Parathyroid adenoma (tissue), 2 donors: ENCODE results near the gene COMT.

Experiments used
- H2AFZ ChIP-seq: fragments of 300-600 bp; sonication (generic); one replicate; pipeline ENCODE4 v1.7.0; 2017; ENCODE audit warnings: antibody characterized with exemption, mild to moderate bottlenecking
- H3K27ac ChIP-seq: fragments of 300-600 bp; sonication (generic); one replicate; pipeline ENCODE4 v1.7.0; 2017
- H3K27me3 ChIP-seq: fragments of 300-600 bp; sonication (generic); one replicate; pipeline ENCODE4 v1.7.0; 2017; ENCODE audit warnings: low read length; ENCODE audit not compliant: control insufficient read depth, insufficient read depth
- H3K36me3 ChIP-seq: fragments of 300-600 bp; sonication (generic); one replicate; pipeline ENCODE4 v1.7.0; 2017; ENCODE audit warnings: low read length; ENCODE audit not compliant: control insufficient read depth, insufficient read depth
- H3K4me1 ChIP-seq: fragments of 300-600 bp; sonication (generic); one replicate; pipeline ENCODE4 v1.7.0; 2017; ENCODE audit warnings: control low read depth
- H3K4me2 ChIP-seq: fragments of 300-600 bp; sonication (generic); one replicate; pipeline ENCODE4 v1.7.0; 2017; ENCODE audit warnings: low read length
- H3K4me3 ChIP-seq: fragments of 300-600 bp; sonication (generic); one replicate; pipeline ENCODE4 v1.7.0; 2017; ENCODE audit warnings: low read depth, low read length
- H3K79me2 ChIP-seq: fragments of 300-600 bp; sonication (generic); one replicate; pipeline ENCODE4 v1.7.0; 2017; ENCODE audit warnings: control low read depth
- H3K9ac ChIP-seq: fragments of 300-600 bp; sonication (generic); one replicate; pipeline ENCODE4 v1.7.0; 2017; ENCODE audit warnings: mild to moderate bottlenecking
- H3K9me3 ChIP-seq: fragments of 300-600 bp; sonication (generic); one replicate; pipeline ENCODE4 v1.7.0; 2017; ENCODE audit warnings: low read length; ENCODE audit not compliant: control insufficient read depth
- TF ChIP-seq, protein P1 (sequence below): fragments of 300-600 bp; sonication (generic); IDR thresholded peaks from one replicate; pipeline ENCODE4 v1.7.0; 2017; ENCODE audit warnings: antibody characterized with exemption, mild to moderate bottlenecking
- donor health status: primary hyperparathyroidism.

The COMT gene

DNA sequence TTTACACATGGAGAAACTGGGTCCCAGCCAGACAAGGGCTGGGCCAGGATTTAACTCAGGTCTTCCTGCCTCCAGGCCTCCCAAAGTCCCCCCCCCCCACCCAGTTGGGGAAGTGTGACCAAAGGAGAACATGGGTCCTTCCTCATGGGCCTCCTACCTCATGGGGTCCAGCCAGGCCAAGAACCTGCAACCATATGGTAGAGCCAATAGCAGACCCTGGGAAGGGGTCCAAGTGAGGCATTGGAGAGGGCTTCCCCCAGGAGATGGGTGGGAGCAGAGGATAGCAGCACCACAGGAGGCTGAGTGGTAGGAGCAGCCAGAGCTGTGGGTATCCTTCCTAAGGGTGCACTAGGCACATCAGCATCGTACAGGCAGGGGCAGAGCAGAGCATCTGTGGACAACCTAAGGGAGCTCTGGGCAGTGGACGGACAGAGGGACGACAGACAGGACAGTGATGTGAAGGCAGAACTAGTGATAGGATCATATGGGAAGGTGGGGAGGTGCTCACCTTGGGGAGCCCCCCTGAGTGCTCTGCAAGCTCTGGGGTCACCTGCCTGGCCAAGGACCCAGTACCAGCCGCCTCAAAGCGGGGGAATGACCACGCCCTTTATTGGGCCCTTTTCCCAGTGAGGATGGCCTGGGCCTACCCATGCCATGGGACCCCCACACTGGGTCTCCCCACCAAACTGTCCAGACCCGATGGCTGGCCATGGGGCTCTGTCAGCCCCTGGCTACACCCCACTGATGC is 70.6 kb downstream of the COMT start:
- Histone ChIP-seq H3K79me2 (peaks cover 3% of the 10 kb centered on the region), H3K27ac (no peak overlapping the region), H3K4me3 (no peak overlapping the region), H3K36me3 (no peaks in the 10 kb centered on the region), H3K4me2 (no peak overlapping the region), H3K9me3 (no peaks in the 10 kb centered on the region), H3K4me1 (peaks cover 16% of the 10 kb centered on the region), H2AFZ (no peak overlapping the region), H3K9ac (no peak overlapping the region), H3K27me3 (no peaks in the 10 kb centered on the region)
- TF ChIP-seq, protein P1, sequence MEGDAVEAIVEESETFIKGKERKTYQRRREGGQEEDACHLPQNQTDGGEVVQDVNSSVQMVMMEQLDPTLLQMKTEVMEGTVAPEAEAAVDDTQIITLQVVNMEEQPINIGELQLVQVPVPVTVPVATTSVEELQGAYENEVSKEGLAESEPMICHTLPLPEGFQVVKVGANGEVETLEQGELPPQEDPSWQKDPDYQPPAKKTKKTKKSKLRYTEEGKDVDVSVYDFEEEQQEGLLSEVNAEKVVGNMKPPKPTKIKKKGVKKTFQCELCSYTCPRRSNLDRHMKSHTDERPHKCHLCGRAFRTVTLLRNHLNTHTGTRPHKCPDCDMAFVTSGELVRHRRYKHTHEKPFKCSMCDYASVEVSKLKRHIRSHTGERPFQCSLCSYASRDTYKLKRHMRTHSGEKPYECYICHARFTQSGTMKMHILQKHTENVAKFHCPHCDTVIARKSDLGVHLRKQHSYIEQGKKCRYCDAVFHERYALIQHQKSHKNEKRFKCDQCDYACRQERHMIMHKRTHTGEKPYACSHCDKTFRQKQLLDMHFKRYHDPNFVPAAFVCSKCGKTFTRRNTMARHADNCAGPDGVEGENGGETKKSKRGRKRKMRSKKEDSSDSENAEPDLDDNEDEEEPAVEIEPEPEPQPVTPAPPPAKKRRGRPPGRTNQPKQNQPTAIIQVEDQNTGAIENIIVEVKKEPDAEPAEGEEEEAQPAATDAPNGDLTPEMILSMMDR = no peak

DNA sequence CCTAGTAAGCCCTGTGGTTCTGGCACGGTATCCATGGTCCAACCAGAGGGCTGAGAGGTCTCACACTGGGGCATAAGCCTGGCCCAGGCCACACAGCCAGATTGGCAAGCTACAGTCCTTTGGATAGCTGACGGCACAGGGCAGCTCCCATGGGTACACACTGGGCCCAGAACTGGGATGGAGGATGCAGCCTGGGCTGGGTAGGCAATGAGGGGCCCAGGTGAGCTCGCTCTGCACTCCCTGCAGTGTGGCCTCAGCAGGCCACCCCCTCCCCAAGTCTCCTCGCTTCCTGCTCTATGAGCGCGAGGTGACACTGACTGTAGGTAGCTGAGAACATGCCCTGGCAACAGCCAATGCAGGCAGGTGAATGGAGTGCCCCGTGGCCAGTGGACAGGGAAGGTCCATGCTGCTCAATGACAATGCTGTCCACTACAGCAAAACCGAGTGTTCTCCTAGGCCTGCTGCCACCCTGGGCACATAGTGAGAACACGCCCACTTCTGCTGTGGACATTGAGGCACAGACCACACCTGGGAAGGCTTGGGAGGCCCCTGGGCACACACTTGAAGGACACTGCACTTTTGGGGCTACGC is 71.3 kb downstream of the COMT start:
- Histone ChIP-seq H3K4me2 (no peak overlapping the region), H3K4me3 (no peak overlapping the region), H3K27ac (no peak overlapping the region), H3K27me3 (no peaks in the 10 kb centered on the region), H2AFZ (no peak overlapping the region), H3K4me1 (peaks cover 16% of the 10 kb centered on the region), H3K9ac (no peak overlapping the region), H3K36me3 (no peaks in the 10 kb centered on the region), H3K9me3 (no peaks in the 10 kb centered on the region), H3K79me2 (peaks cover 3% of the 10 kb centered on the region)
- TF ChIP-seq, protein P1 = no peak

DNA sequence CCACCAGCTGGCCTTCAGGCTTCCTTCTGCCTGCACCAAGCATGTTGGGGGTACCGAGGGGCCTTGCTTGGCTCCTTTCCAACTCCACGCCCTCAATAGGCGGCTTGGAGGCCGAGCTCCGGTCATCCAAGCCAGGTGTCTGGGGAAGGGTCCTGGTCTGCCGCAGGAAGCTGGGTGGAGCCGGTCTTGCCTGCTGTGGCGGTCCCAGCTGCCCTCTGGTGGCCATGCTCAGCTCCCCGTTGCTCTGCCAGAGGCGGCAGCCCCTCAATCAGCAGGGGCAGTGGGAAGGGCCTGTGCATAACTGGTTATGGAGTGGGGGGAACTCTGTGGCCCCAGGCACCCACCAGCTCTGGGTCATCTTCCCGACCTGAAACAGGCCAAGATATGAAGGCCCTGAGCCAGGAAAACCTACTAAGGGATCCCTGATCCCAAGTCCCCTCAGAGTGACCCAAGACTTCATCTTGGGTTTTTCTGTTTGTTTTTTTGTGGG is 71.9 kb downstream of the COMT start:
- H3K27ac ChIP-seq = no peak overlapping the region

DNA sequence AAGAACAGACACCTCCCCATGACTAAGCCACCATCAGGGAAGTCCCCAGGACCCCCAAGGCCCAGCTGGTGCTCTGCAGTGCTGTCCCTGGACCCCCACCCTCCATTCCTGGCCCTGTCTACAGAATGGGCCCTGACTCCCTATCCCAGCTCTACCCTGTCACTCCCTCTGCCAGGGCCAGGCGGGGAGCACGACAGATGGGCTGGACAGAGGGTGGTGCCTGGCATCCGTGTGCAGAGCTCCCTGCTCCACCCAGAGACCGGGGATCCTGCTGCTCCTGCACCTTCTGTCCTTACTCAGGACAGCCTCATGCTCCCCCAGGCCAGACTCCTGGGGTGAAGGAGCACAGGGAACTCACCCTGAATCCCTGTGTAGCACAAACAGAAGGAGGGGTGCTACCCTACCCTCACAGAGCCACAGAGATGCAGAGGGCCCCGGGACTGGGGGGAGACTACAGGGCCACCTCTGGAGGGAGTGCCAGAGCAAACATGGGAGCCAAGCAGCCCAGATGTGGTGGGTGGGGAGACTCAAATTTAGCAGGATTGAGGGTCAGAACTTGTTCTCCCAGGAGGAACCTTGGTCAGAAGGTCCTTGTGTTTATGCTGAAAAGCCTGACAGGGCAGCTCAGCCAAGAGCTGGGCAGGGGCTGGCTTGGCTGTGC is 73.1 kb downstream of the COMT start:
- Histone ChIP-seq H3K9me3 (no peaks in the 10 kb centered on the region), H3K36me3 (no peaks in the 10 kb centered on the region), H3K27ac (no peak overlapping the region), H3K4me3 (no peak overlapping the region), H3K4me2 (peak overlapping the region; percentile 12), H3K79me2 (no peaks in the 10 kb centered on the region), H3K4me1 (peaks cover 16% of the 10 kb centered on the region), H3K9ac (no peak overlapping the region), H3K27me3 (no peaks in the 10 kb centered on the region), H2AFZ (no peak overlapping the region)
- TF ChIP-seq, protein P1 = no peak

More for the DNA sequence above, 71.9 kb downstream of the COMT start:
- H3K9ac ChIP-seq = no peak overlapping the region
- no peaks in the 10 kb centered on the region for H3K27me3 ChIP-seq
- no peak overlapping the region for H3K4me2 ChIP-seq
- H3K4me1 ChIP-seq = peaks cover 16% of the 10 kb centered on the region
- TF ChIP-seq, protein P1 = peak; percentile 71
- H3K9me3 ChIP-seq = no peaks in the 10 kb centered on the region
- no peaks in the 10 kb centered on the region for H3K36me3 ChIP-seq
- H3K79me2 ChIP-seq = peaks cover 3% of the 10 kb centered on the region
- no peak overlapping the region for H2AFZ ChIP-seq
- no peak overlapping the region for H3K4me3 ChIP-seq
